Natural killer cell (primary cell): ENCODE data around the gene P4HB. TPM values are rescaled to one million over a fixed set of nuclear protein-coding genes. Genes with fewer than 3 reads are reported as not detected.

ENCODE experiments used
- ATAC-seq, 3 donors: fragments of 150-1000 bp in 2 of 3; fragments of 200-7000 bp in 1 of 3; cut with Tn5 transposase; 1 replicate in 1 of 3; 2 replicates in 2 of 3; pipeline ENCODE4 v1.10.0; 2021; ENCODE audit warnings: mild to moderate bottlenecking in 2 of 3, moderate library complexity in 2 of 3
- DNase-seq, 2 donors: peaks; one replicate each; pipeline versions ENCODE4 v3.0.0 to v3.0.0-alpha.2; 2013 to 2021; ENCODE audit warnings: mixed read lengths in 1 of 2
- H3K27ac ChIP-seq: one replicate; pipeline ENCODE4 v1.5.1; 2013; ENCODE audit warnings: mild to moderate bottlenecking, low read length
- H3K27me3 ChIP-seq: one replicate; pipeline ENCODE4 v1.6.1; 2013; ENCODE audit warnings: low read length; ENCODE audit not compliant: control insufficient read depth, insufficient read depth
- H3K36me3 ChIP-seq: one replicate; pipeline ENCODE4 v1.6.1; 2013; ENCODE audit warnings: low read length; ENCODE audit not compliant: control insufficient read depth, insufficient read depth
- H3K4me1 ChIP-seq: one replicate; pipeline ENCODE4 v1.6.1; 2013; ENCODE audit warnings: low read length; ENCODE audit not compliant: control insufficient read depth, insufficient read depth
- H3K4me3 ChIP-seq: one replicate; pipeline ENCODE4 v1.5.1; 2013; ENCODE audit warnings: low read length
- H3K9me3 ChIP-seq: one replicate; pipeline ENCODE4 v1.6.1; 2013; ENCODE audit warnings: low read length; ENCODE audit not compliant: control insufficient read depth, insufficient read depth
- H3K27ac Mint-ChIP-seq, 2 donors: one replicate each; pipeline ENCODE4 v1.8.0; 2022; ENCODE audit warnings: mild to moderate bottlenecking in 2 of 2, mixed read lengths in 2 of 2, moderate library complexity in 1 of 2
- H3K27me3 Mint-ChIP-seq, 2 donors: one replicate each; pipeline ENCODE4 v1.8.0; 2022; ENCODE audit warnings: low read depth in 2 of 2, mixed read lengths in 2 of 2
- H3K36me3 Mint-ChIP-seq: one replicate; pipeline ENCODE4 v1.8.0; 2022; ENCODE audit warnings: mixed read lengths
- H3K4me1 Mint-ChIP-seq, 2 donors: one replicate each; pipeline ENCODE4 v1.8.0; 2022; ENCODE audit warnings: mixed read lengths in 2 of 2
- H3K4me3 Mint-ChIP-seq: one replicate; pipeline ENCODE4 v1.8.0; 2022; ENCODE audit warnings: mild to moderate bottlenecking, moderate library complexity, mixed read lengths
- H3K9me3 Mint-ChIP-seq, 2 donors: one replicate each; pipeline ENCODE4 v1.8.0; 2022; ENCODE audit warnings: mixed read lengths in 2 of 2
- WGBS: methylation state at CpG from one replicate; pipeline ENCODE4 v1.1.7; 2013; ENCODE audit warnings: missing lambda C conversion rate; ENCODE audit not compliant: insufficient coverage; 5-methylcytosine and 5-hydroxymethylcytosine counted together
- intact Hi-C: fragments of 100-400 bp; cut with micrococcal nuclease; formaldehyde crosslinking; loops from one replicate; pipeline ENCODE4 v1.14.2; 2022
- total RNA-seq, 4 donors: library from RNA; stranded (reverse); fragments of 120-200 nt in 1 of 4; gene quantifications; one replicate each; pipeline versions ENCODE4 v1.2.3 to v1.2.4, GENCODE V29; 2013 to 2022
- TF ChIP-seq, protein P1 (sequence below): fragments of 200-600 bp; IDR thresholded peaks from one replicate; pipeline ENCODE4 v1.8.0; 2022; ENCODE audit warnings: antibody characterized with exemption

P4HB gene
- total RNA-seq, 3 donors from 2014 or later (not counting 1 experiment from before 2014, with no cell fraction given) = 334 to 468 (median 386) TPM

DNA sequence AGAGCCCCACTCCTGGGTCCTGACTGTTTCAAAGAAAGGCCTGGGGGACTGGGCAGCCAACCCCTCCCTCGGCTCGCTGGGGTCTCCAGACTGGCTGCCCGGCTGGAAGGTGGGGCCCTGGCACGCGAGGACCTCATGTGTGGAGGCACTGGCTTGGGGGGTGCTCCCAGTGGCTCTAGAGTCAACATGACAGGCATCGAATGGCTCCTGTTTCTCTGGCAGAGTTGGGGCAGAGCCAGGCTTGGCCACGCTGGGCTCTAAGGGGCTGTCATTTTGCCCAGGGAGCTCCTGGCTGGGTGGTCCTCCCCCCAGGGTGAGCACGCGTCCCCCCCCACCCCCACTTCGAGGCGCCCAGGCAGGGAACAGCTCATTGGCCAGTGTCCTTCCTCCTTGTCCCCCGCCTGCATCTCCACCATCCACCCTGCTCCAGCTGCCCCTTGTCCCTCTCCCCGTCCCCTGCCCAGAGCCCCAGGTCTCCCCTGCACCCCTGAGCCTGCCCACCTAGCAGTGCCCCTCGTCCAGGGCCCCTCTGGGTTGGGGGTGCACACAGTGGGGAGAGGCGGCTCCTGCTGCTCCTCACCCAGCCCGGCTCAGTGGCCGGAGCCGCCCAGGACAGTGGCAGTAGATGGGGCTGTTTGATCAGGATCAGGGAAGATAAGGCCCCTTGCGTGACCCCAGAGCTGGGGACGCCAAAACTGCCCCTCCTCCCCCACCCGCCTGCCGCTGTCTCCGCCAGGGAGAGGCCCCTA lies 53.7 kb downstream of the P4HB start:
- Mint-ChIP-seq H3K27ac (no peak overlapping the region), H3K4me3 (no peak overlapping the region), H3K27me3 (peaks cover 13 to 29% of the 10 kb centered on the region in 2 donors), H3K9me3 (no peaks in the 10 kb centered on the region), H3K36me3 (no peaks in the 10 kb centered on the region), H3K4me1 (peaks cover 0 to 4% of the 10 kb centered on the region in 2 donors)
- no peak overlapping the region for H3K27ac ChIP-seq
- peaks cover 17% of the 10 kb centered on the region for H3K27me3 ChIP-seq
- WGBS = 39% methylated on average over 23 of the region's 23 CpGs
- H3K4me3 ChIP-seq = no peak overlapping the region
- H3K4me1 ChIP-seq = no peaks in the 10 kb centered on the region
- no peaks in the 10 kb centered on the region for H3K36me3 ChIP-seq
- intact Hi-C loops = no loop called here
- ATAC-seq (no peak), DNase-seq (no peak)
- H3K9me3 ChIP-seq = no peaks in the 10 kb centered on the region
- TF ChIP-seq, protein P1, sequence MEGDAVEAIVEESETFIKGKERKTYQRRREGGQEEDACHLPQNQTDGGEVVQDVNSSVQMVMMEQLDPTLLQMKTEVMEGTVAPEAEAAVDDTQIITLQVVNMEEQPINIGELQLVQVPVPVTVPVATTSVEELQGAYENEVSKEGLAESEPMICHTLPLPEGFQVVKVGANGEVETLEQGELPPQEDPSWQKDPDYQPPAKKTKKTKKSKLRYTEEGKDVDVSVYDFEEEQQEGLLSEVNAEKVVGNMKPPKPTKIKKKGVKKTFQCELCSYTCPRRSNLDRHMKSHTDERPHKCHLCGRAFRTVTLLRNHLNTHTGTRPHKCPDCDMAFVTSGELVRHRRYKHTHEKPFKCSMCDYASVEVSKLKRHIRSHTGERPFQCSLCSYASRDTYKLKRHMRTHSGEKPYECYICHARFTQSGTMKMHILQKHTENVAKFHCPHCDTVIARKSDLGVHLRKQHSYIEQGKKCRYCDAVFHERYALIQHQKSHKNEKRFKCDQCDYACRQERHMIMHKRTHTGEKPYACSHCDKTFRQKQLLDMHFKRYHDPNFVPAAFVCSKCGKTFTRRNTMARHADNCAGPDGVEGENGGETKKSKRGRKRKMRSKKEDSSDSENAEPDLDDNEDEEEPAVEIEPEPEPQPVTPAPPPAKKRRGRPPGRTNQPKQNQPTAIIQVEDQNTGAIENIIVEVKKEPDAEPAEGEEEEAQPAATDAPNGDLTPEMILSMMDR = no peak

DNA sequence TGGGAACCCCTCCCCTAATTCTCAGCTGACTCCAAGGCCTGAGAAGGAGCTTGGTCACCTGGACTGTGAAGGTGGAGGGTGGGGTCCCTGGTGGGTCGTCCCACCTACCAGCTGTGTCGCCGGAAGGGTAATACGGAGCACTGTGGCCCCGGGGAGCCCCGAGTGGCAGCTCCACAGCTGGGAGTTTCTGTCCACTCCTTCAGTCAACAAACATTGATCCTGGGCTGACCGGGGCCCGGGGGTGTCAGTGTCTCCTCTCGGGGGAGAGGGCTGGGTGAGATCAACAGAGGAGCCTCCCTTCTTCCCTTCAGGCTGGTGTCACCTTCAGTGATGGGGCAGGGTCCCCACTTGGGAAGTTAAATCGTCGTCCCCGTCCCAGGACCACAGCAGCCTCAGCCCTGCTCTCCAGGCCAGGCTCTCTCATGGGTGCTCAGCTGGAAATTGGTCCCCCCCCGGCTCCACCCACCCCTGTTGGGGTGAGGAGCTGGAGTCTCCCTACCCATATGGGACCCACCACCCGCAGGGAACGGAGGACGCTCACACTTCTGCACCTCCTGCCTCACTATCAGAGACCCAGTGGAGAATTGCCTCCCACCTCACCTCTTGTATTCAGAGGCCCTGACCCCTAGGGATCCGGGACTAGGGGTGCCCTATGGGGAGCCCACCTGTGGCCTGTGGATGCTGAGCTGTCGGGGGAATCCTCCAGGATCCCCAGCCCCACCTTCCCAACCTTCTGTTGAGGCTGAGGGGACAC lies 54.5 kb downstream of the P4HB start:
- WGBS = 77% methylated on average over 18 of the region's 18 CpGs
- Mint-ChIP-seq H3K27me3 (peaks cover 20 to 34% of the 10 kb centered on the region in 2 donors), H3K9me3 (no peaks in the 10 kb centered on the region), H3K27ac (no peak overlapping the region), H3K36me3 (no peaks in the 10 kb centered on the region), H3K4me1 (peaks cover 0 to 4% of the 10 kb centered on the region in 2 donors), H3K4me3 (no peak overlapping the region)
- Histone ChIP-seq H3K27me3 (peaks cover 17% of the 10 kb centered on the region), H3K4me1 (no peaks in the 10 kb centered on the region), H3K9me3 (no peaks in the 10 kb centered on the region), H3K36me3 (no peaks in the 10 kb centered on the region), H3K4me3 (no peak overlapping the region), H3K27ac (no peak overlapping the region)
- TF ChIP-seq, protein P1 = no peak
- intact Hi-C loops = no loop called here
- ATAC-seq = no peak
- no peak for DNase-seq

- Histone ChIP-seq H3K27me3 (peaks cover 17% of the 10 kb centered on the region), H3K27ac (no peak overlapping the region), H3K36me3 (no peaks in the 10 kb centered on the region), H3K4me3 (no peak overlapping the region), H3K9me3 (no peaks in the 10 kb centered on the region), H3K4me1 (no peaks in the 10 kb centered on the region)
- intact Hi-C loops = no loop called here
- TF ChIP-seq, protein P1 = no peak
- H3K9me3 Mint-ChIP-seq = no peaks in the 10 kb centered on the region
- H3K27ac Mint-ChIP-seq = no peak overlapping the region
- DNase-seq (no peak), ATAC-seq (no peak)
- no peak overlapping the region for H3K4me3 Mint-ChIP-seq
- H3K27me3 Mint-ChIP-seq = peaks cover 25 to 41% of the 10 kb centered on the region in 2 donors
- H3K36me3 Mint-ChIP-seq = no peaks in the 10 kb centered on the region
- H3K4me1 Mint-ChIP-seq = peaks cover 0 to 4% of the 10 kb centered on the region in 2 donors
- WGBS = 7% methylated on average over 63 of the region's 65 CpGs
Measured at GRCh38 chr17:81804559-81805399, 55.6 kb downstream of the P4HB start.
